Aorta (tissue), 5 donors: Measurements from ENCODE around the gene MDK. TPM values are rescaled to one million over a fixed set of nuclear protein-coding genes. Genes with fewer than 3 reads are reported as not detected.

Experiments
- ATAC-seq: fragments of 200-7000 bp; cut with Tn5 transposase; one replicate; pipeline ENCODE4 v1.9.1; 2022; ENCODE audit warnings: moderate library complexity; ENCODE audit not compliant: low FRiP score
- DNase-seq, 2 donors: peaks; one replicate each; pipeline ENCODE4 v3.0.0-alpha.2; 2020
- H3K27ac ChIP-seq, 2 donors: one replicate each; pipeline ENCODE4 v1.5.1; 2013; ENCODE audit warnings: low read length in 2 of 2, mild to moderate bottlenecking in 2 of 2, moderate library complexity in 2 of 2, control low read depth in 1 of 2, inconsistent platforms in 1 of 2, low read depth in 1 of 2
- H3K27me3 ChIP-seq, 2 donors: one replicate each; pipeline ENCODE4 v1.6.1; 2013; ENCODE audit warnings: control low read depth in 1 of 2, low read length in 1 of 2, mild to moderate bottlenecking in 1 of 2, moderate library complexity in 1 of 2; ENCODE audit not compliant: insufficient read depth in 2 of 2, control insufficient read depth in 1 of 2
- H3K36me3 ChIP-seq, 2 donors: one replicate each; pipeline ENCODE4 v1.6.1; 2013; ENCODE audit warnings: control low read depth in 1 of 2, low read length in 1 of 2, mild to moderate bottlenecking in 1 of 2; ENCODE audit not compliant: insufficient read depth in 2 of 2, control insufficient read depth in 1 of 2
- H3K4me1 ChIP-seq, 2 donors: one replicate each; pipeline ENCODE4 v1.6.1; 2013; ENCODE audit warnings: low read length in 2 of 2, control low read depth in 1 of 2, mild to moderate bottlenecking in 1 of 2, moderate library complexity in 1 of 2; ENCODE audit not compliant: insufficient read depth in 2 of 2, control insufficient read depth in 1 of 2
- H3K4me3 ChIP-seq, 2 donors: one replicate each; pipeline ENCODE4 v1.5.1; 2013; ENCODE audit warnings: low read length in 2 of 2, control low read depth in 1 of 2, mild to moderate bottlenecking in 1 of 2
- H3K9me3 ChIP-seq: one replicate; pipeline ENCODE4 v1.6.1; 2013; ENCODE audit warnings: mild to moderate bottlenecking, low read length; ENCODE audit not compliant: control insufficient read depth
- WGBS, 2 donors: extraction: QIAGEN DNeasy Blood & Tissue Kit; methylation state at CpG; one replicate each; pipeline ENCODE4 v1.1.7; 2013; 5-methylcytosine and 5-hydroxymethylcytosine counted together
- intact Hi-C, 2 donors: fragments of 100-400 bp; cut with DNase I; formaldehyde crosslinking; loops; one replicate each; pipeline versions ENCODE4 v1.14.2 to v1.15.0; 2022
- polyA plus RNA-seq, 2 donors: library from polyadenylated mRNA; stranded (reverse); fragments of 200-250 nt; gene quantifications; one replicate each; pipeline ENCODE4 v1.2.3, GENCODE V29; 2013
- total RNA-seq, 2 donors: library from RNA; stranded (reverse); fragmentation: NEBNext Ultra II Directional; extraction: Animal tissue kit (Norgen Biotek cat#: 25700); gene quantifications; one replicate each; pipeline ENCODE4 v1.2.1, GENCODE V29; 2021
- donor health status: healthy with polysubstance abuse.
- donor health status: Bipolar disorder and iron deficiency.
- donor health status: DM: no; HTN: no; CAD: no.
- donor health status: DM: no; HTN: no; CAD: no.
- donor health status: DM: yes; HTN: yes; CAD: no.

The MDK gene
- total and polyA plus RNA-seq, 4 donors: 11.8 to 40.3 (median 19.6) TPM

DNA sequence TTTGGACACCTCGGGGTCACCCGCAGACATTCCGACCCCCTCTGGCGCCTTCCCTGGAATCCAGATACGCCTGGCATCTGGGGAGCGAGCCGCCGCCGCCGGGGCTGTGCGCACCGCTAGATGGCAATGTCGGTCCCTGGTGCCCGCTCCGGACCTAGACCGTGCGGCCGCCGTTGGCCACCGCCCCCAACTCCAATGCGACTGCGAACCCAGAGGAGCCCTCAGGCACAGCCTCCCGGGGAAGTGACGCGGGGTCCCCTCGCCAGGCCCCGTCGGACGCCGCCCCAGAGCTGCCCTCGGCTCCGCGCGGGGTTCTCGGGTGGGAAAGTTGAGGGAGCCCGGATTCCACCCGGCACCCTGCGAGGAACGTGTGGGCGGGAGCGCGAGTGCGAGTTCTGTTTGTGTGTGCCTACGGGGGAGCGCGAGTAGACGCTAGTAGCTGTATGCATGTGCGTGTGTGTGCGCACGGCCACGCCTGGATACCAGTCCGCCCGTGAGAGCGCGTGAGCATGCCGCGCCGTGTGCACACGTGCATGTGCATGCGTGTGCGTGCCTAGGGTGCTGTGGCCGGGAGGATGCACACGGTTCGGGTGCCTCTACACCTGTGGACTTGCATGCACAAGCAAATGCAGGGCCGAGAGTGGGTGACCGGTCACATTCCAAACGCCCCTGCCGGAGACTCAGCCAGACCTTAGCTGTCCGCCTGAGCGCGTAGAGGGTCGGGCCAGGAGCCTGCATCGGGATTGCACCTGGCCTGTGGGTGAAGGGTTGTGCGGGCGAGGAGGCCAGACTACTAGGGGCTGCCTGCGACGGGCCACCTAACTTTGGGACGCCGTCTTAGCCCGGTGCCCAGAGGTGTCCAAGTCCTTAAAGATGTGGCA is 8.2 kb downstream of the MDK start:
- H3K4me3 ChIP-seq: no peak overlapping the region
- DNase-seq: peak; percentile 81 to 92
- no peaks in the 10 kb centered on the region for H3K36me3 ChIP-seq
- intact Hi-C loops: loop anchor here (2.0 to 5.0 kb wide), 3 partner anchors 147 to 228 kb away; partner anchors contain the start of genes ATG13 (in 1 of the 2) and HARBI1 (in 1 of the 2)
- no peaks in the 10 kb centered on the region for H3K27me3 ChIP-seq
- no peak overlapping the region for H3K27ac ChIP-seq
- H3K4me1 ChIP-seq: no peaks in the 10 kb centered on the region
- no peaks in the 10 kb centered on the region for H3K9me3 ChIP-seq
- peak; percentile 76 for ATAC-seq
- WGBS, 2 donors: 1 to 2% methylated on average over 69 to 80 of the region's 80 CpGs

DNA sequence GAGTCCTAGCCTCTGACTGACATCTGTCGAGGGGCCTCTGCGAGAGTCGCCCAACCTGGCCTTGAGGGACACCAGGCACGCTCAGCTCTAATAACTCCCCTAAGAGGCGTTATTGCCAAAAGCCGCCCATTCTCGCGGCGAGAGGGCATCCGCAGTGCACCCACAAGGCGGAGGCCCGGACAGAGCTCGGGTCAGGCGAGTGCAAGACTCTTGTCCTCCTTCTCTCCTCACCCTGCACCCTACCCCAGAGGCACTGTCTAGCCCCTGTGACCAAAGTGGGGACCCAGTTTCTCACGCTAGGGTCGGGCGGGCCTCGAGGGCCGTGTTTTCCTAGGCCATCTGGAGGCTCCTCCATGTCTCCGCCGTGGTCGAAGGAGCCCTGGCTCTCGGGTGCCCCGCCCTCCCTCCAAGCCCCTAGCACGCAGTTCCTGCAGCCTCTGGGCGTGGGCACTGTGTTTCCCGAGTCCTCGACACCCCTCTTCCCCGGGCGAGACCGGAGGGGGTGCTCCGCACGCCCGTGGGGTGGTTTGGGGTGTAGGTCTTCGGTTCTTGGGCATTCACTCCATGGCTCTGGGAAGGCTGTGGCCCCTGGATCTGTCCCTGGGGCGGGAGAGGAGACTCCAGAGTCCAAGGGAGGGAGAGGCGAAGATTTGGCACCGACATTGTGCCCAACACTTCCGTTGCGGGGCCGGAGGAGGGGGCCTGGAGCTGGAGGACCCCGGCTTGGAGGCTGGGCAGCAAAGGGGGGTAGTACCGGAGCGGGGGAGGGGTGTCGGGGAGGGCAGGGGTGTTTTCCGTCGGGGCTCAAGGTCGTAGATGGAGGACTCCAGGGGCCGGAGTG is 9.1 kb downstream of the MDK start:
- Histone ChIP-seq H3K27ac (no peak overlapping the region), H3K9me3 (no peaks in the 10 kb centered on the region), H3K4me3 (no peak overlapping the region), H3K36me3 (no peaks in the 10 kb centered on the region), H3K27me3 (no peaks in the 10 kb centered on the region), H3K4me1 (no peaks in the 10 kb centered on the region)
- no peak for ATAC-seq
- no peak for DNase-seq
- intact Hi-C loops: loop anchor here in 1 of 2 donors (5.0 kb wide), 1 partner anchor 227 kb away; the partner anchor contains the start of genes ATG13 and HARBI1
- WGBS, 2 donors: 5 to 6% methylated on average over 43 to 49 of the region's 49 CpGs

DNA sequence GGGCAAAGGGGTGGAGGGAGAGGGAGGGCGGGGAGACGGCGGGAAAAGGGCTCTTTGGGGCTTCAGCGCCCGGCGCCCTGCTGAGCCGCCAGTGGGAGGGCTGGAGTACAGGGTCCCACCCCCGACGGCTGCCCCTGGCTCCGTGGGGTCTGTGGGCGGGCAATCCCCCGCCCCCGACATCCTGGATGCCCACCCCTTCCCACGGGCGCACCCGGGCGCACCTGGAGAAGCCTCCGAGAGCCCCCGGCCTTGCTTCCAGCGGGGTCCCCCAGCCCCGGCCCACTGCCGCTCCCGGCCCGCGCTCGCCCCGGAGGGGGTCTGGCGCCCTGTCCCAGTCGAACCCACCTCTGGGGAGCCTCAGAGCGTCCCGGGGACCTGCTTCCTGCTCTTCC is 9.7 kb downstream of the MDK start:
- Histone ChIP-seq H3K27ac (no peak overlapping the region), H3K9me3 (no peaks in the 10 kb centered on the region), H3K36me3 (no peaks in the 10 kb centered on the region), H3K27me3 (no peaks in the 10 kb centered on the region), H3K4me1 (no peaks in the 10 kb centered on the region), H3K4me3 (no peak overlapping the region)
- no peak for DNase-seq
- no peak for ATAC-seq
- WGBS, 2 donors: 1% methylated on average over 14 to 31 of the region's 31 CpGs
- intact Hi-C loops: loop anchor here in 1 of 2 donors (5.0 kb wide), 1 partner anchor 226 kb away; the partner anchor contains the start of genes ATG13 and HARBI1

DNA sequence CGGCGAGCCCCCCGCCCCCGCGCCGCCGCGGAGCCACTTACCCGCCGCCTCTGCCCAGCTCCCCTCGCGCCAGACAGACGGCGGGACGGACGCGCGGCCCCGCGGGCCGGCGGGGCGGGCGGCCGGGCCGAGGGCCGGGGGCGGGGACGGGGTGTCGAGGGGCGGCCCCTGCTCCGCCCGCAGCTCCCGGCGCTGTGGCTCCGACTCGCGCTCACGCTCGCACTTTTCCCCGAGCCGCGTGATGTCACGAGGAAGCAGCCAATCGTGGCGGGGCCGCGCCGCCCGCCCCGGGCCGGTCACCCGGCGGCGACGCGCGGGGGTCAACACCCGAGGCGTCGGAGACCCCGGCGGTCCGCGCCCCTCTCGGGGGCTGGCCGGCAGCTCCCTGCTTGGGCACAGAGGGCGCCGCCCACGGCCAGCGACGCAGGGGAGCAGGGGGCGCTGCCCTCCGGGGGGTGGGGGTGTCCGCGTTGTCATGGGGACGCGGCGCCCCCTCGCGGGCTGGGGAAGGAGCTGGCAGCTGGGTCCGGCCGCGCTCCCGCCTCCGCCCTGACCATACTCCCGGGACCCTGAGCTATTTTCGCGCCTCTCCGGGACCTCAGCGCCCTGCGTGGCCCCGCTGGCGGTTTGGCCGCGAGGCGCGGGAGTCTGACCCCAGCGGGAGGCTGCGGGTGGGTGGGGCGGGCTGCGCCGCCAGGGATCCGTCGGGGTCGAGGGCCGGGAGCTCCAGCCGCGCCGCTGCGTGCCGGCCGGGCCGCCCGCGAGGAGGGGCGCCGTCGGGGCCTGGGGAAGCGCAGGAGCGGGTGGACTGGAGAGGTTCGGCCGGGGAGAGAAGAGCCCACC is 10.3 kb downstream of the MDK start, which contains the start of gene CHRM4:
Gene CHRM4, minus strand, starts transcription at position 199 of the 843 bp plus-strand sequence. CDS start 5,219 bp downstream, outside the sequence.
- DNase-seq: no peak
- Histone ChIP-seq H3K4me1 (no peaks in the 10 kb centered on the region), H3K27ac (no peak within 1 kb of the TSS), H3K27me3 (no peaks in the 10 kb centered on the region), H3K36me3 (no peaks in the 10 kb centered on the region), H3K9me3 (no peaks in the 10 kb centered on the region), H3K4me3 (peak within 1 kb of the TSS in 1 of 2 donors; percentile 29)
- intact Hi-C loops: loop anchor here in 1 of 2 donors (5.0 kb wide), 1 partner anchor 226 kb away; the partner anchor contains the start of genes ATG13 and HARBI1
- no peak for ATAC-seq
- WGBS, 2 donors: 0 to 1% methylated on average over 62 to 123 of the region's 123 CpGs

DNA sequence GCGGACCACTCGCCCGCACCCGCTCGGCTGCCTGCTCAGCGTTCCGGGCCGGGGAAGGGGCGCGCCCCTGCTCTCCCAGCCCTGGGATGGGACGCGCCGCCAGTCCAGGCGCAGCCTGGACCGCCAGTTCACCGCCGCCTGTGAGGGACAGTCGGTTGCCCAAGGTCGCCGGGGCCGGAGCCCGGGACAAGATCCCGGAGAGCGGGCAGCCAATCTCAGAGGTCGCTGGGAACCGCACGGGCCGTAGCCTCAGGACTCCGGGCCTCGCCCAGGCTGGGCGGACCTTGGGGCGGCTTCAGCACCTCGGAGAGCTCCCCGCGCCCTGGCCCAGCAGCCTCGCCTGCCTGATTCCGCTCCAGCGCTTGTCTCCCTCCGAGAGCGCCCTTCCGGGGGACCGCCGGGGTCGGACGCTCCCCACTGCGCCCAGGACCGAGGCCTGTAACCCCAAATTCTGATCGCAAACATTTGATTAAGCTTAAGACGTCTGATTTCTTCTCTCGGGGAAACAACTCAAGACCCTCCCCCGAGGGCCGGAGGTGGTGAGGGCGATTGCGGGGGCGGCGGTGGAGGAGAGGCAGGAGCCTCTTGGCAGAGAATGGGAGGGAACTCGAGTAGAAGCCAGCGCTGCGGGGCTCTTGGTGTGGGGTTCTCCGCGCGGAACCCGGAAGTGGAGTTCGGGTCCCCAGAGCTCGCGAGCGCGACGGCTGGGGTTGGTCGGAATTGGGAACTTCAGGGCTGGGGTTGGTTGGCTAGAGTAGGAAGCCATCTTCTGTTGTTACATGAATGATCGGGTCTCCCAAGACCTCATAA is 11.2 kb downstream of the MDK start:
- H3K27ac ChIP-seq: no peak overlapping the region
- ATAC-seq: peak; percentile 92
- DNase-seq: peak; percentile 90 to 95
- H3K9me3 ChIP-seq: no peaks in the 10 kb centered on the region
- intact Hi-C loops: loop anchor here in 1 of 2 donors (5.0 kb wide), 1 partner anchor 225 kb away; the partner anchor contains the start of genes ATG13 and HARBI1
- no peaks in the 10 kb centered on the region for H3K4me1 ChIP-seq
- WGBS, 2 donors: 2 to 3% methylated on average over 66 to 71 of the region's 71 CpGs
- peaks cover 0 to 3% of the 10 kb centered on the region in 2 donors for H3K36me3 ChIP-seq
- H3K27me3 ChIP-seq: no peaks in the 10 kb centered on the region
- H3K4me3 ChIP-seq: no peak overlapping the region

DNA sequence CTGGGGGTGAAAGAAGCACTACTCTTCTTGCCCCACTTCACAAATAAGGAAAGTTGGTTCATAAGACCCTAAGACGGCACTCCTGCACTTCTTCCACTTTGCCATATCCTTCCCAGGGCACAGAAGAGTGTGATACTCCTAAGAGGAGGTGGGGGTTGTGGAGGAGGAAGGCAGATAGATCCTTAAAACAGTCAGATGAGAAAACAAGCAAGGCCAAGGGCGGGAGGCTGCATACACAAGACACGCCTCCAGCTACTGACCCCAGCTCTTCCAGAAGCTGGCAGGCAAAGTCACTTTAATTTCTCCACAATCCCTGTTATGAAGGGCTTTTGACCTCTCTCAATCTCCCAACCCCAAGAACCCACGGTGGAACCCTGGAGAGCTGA is 11.8 kb downstream of the MDK start:
- Histone ChIP-seq H3K4me1 (no peaks in the 10 kb centered on the region), H3K27ac (no peak overlapping the region), H3K36me3 (peaks cover 0 to 3% of the 10 kb centered on the region in 2 donors), H3K9me3 (no peaks in the 10 kb centered on the region), H3K4me3 (no peak overlapping the region), H3K27me3 (no peaks in the 10 kb centered on the region)
- ATAC-seq (no peak), DNase-seq (no peak)
- 61 to 68% methylated on average over 4 of the region's 4 CpGs for WGBS, 2 donors
- intact Hi-C loops: loop anchor here in 1 of 2 donors (5.0 kb wide), 1 partner anchor 224 kb away; the partner anchor contains the start of genes ATG13 and HARBI1

DNA sequence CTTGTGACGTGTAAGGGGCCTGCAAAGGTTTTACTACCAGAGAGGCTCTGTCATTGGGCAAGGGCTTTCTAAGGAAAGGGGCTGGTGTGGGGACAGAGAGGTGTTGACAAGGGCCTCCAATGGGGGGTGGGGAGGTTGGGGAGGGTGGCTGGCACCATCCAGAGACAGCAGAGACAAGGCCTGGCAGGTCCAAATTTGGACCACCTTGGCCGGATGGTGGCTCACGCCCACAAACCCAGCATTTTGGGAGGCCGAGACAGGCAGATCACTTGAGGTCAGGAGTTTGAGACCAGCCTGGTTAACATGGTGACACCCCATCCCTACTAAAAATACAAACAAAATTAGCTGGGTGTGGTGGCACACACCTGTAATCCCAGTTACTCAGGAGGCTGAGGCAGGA is 12.3 kb downstream of the MDK start:
- WGBS, 2 donors: 85 to 95% methylated on average over 4 of the region's 4 CpGs

More for the DNA sequence above, 12.3 kb downstream of the MDK start:
- DNase-seq: no peak
- no peak overlapping the region for H3K4me3 ChIP-seq
- intact Hi-C loops: loop anchor here in 1 of 2 donors (5.0 kb wide), 1 partner anchor 224 kb away; the partner anchor contains the start of genes ATG13 and HARBI1
- H3K9me3 ChIP-seq: no peaks in the 10 kb centered on the region
- peaks cover 0 to 3% of the 10 kb centered on the region in 2 donors for H3K36me3 ChIP-seq
- H3K27me3 ChIP-seq: no peaks in the 10 kb centered on the region
- no peaks in the 10 kb centered on the region for H3K4me1 ChIP-seq
- ATAC-seq: no peak
- H3K27ac ChIP-seq: no peak overlapping the region
